Ureter (tissue), 1 donor: Measurements from ENCODE around the gene PIP4K2A. TPM values are rescaled to one million over a fixed set of nuclear protein-coding genes. Genes with fewer than 3 reads are reported as not detected.
"Not testable (repeated sequence)": the region's sequence is repeated elsewhere in the genome, so short reads cannot be mapped to it uniquely, and the experiment has no call there.

ENCODE experiments used
- DNase-seq: peaks from one replicate; pipeline ENCODE4 v3.0.0-alpha.2; 2020; ENCODE audit warnings: low spot score
- total RNA-seq: library from RNA; stranded (reverse); gene quantifications from one replicate; pipeline ENCODE4 v1.2.4, GENCODE V29; 2023
- donor health status: DM: yes; HTN: yes; CAD: no.

Gene PIP4K2A
- total RNA-seq, 1 donor from 2014 or later: 36.9 TPM

GRCh38 chr10:22719406-22720042, 5.1 kb upstream of the PIP4K2A start:
- DNase-seq: no peak

GRCh38 chr10:22718659-22719058, 4.3 kb upstream of the PIP4K2A start:
- not testable (repeated sequence) for DNase-seq

- no peak for DNase-seq
Measured at GRCh38 chr10:22717728-22718127, 3.4 kb upstream of the PIP4K2A start.

- DNase-seq: no peak
Measured at GRCh38 chr10:22716943-22717342, 2.6 kb upstream of the PIP4K2A start.

- DNase-seq: no peak
Measured at GRCh38 chr10:22715290-22715625, 880 bp upstream of the PIP4K2A start.

GRCh38 chr10:22713853-22714478, 412 bp downstream of the PIP4K2A start:
- no peak for DNase-seq

- DNase-seq: no peak
Measured at GRCh38 chr10:22712956-22713852, 1.2 kb downstream of the PIP4K2A start.

- DNase-seq: no peak
Measured at GRCh38 chr10:22712211-22712955, 2.0 kb downstream of the PIP4K2A start.

- DNase-seq: no peak
Measured at GRCh38 chr10:22711373-22711772, 3.0 kb downstream of the PIP4K2A start.

GRCh38 chr10:22710139-22710745, 4.1 kb downstream of the PIP4K2A start:
- DNase-seq: no peak

GRCh38 chr10:22708772-22709171, 5.6 kb downstream of the PIP4K2A start:
- no peak for DNase-seq

- no peak for DNase-seq
Measured at GRCh38 chr10:22705527-22705926, 8.9 kb downstream of the PIP4K2A start.

- no peak for DNase-seq
Measured at GRCh38 chr10:22704942-22705341, 9.4 kb downstream of the PIP4K2A start.

- DNase-seq: no peak
Measured at GRCh38 chr10:22704471-22704911, 9.9 kb downstream of the PIP4K2A start.

- no peak for DNase-seq
Measured at GRCh38 chr10:22702348-22702747, 12.0 kb downstream of the PIP4K2A start.

- DNase-seq: no peak
Measured at GRCh38 chr10:22701132-22701826, 13.1 kb downstream of the PIP4K2A start.

- DNase-seq: no peak
Measured at GRCh38 chr10:22700489-22700888, 13.9 kb downstream of the PIP4K2A start.

GRCh38 chr10:22699976-22700375, 14.4 kb downstream of the PIP4K2A start:
- no peak for DNase-seq

GRCh38 chr10:22698941-22699440, 15.4 kb downstream of the PIP4K2A start:
- no peak for DNase-seq

GRCh38 chr10:22697800-22698199, 16.6 kb downstream of the PIP4K2A start:
- no peak for DNase-seq

- no peak for DNase-seq
Measured at GRCh38 chr10:22697101-22697500, 17.3 kb downstream of the PIP4K2A start.
